ENCODE measurements around the gene RNF144B. TPM values are rescaled to one million over a fixed set of nuclear protein-coding genes. Genes with fewer than 3 reads are reported as not detected.

Gene RNF144B
- total RNA-seq, 3 donors from 2014 or later, result 24.3 to 37.0 (median 24.8) TPM

DNA sequence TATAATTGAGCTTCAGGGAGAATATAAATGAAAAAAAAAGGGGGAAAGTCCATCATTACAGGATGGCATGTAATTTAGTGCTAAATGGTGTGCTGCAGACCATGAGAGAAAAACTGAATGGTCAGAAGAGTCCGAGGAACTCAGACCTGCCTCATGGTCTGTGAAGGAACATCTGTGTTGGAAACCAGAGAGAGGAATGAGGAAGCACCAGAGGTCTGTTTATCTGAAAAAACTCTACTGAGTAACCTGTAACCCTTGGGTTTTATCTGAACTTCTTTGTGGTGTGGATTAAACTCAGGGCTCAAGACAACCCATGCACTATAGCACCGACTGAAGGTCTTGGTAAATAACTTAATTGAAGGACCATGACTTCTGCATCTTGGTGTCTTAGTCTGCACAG is 108.1 kb downstream of the RNF144B start:
- intact Hi-C loops (cut with DNase I; ENCODE audit: low total_unique reads), result no loop called here
- TF ChIP-seq, protein P1, sequence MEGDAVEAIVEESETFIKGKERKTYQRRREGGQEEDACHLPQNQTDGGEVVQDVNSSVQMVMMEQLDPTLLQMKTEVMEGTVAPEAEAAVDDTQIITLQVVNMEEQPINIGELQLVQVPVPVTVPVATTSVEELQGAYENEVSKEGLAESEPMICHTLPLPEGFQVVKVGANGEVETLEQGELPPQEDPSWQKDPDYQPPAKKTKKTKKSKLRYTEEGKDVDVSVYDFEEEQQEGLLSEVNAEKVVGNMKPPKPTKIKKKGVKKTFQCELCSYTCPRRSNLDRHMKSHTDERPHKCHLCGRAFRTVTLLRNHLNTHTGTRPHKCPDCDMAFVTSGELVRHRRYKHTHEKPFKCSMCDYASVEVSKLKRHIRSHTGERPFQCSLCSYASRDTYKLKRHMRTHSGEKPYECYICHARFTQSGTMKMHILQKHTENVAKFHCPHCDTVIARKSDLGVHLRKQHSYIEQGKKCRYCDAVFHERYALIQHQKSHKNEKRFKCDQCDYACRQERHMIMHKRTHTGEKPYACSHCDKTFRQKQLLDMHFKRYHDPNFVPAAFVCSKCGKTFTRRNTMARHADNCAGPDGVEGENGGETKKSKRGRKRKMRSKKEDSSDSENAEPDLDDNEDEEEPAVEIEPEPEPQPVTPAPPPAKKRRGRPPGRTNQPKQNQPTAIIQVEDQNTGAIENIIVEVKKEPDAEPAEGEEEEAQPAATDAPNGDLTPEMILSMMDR (IDR thresholded peaks at IDR 0.05), result no peak
- no peak for TF ChIP-seq POLR2A (IDR thresholded peaks at IDR 0.05)
- TF ChIP-seq POLR2AphosphoS5 (IDR thresholded peaks at IDR 0.05), result no peak
- DNase-seq (ENCODE audit: low spot score in 2 of 2), result no peak

DNA sequence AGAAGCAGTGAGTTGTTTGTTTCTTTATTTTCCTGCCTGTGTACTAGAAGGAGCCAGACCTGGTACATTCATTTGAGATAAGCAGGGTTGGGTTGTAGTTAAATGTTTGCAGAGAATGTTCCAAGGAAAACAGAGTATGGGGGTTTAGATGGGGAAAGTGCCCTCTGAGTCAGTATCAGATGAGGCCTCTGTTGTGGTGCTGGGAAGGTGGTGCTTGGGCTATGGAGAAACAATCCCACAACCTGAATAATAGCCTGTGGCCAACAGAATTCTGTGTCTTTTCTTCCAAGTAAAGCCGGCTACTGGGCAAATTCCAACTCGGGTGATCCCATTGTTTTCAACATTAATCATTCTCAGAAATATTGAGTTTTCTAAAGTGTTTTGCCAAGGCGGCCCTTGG is 109.3 kb downstream of the RNF144B start:
- intact Hi-C loops (cut with DNase I; ENCODE audit: low total_unique reads), result no loop called here
- Histone ChIP-seq H3K36me3 (no peaks in the 10 kb centered on the region), H3K9me3 (no peaks in the 10 kb centered on the region), H3K4me3 (no peak overlapping the region), H3K4me1 (peaks cover 0 to 4% of the 10 kb centered on the region in 2 donors), H3K27me3 (no peaks in the 10 kb centered on the region), H3K27ac (peak overlapping the region in 1 of 2 donors; percentile 26)
- no peak for DNase-seq (ENCODE audit: low spot score in 2 of 2)
- TF ChIP-seq POLR2A (IDR thresholded peaks at IDR 0.05) (no peak), POLR2AphosphoS5 (IDR thresholded peaks at IDR 0.05) (no peak)
- TF ChIP-seq, protein P1 (IDR thresholded peaks at IDR 0.05), result no peak

More for the DNA sequence above, 108.1 kb downstream of the RNF144B start:
- H3K4me3 ChIP-seq, result no peak overlapping the region
- H3K27ac ChIP-seq, result no peak overlapping the region
- H3K9me3 ChIP-seq, result no peaks in the 10 kb centered on the region
- H3K4me1 ChIP-seq, result peaks cover 0 to 4% of the 10 kb centered on the region in 2 donors
- H3K27me3 ChIP-seq, result no peaks in the 10 kb centered on the region
- H3K36me3 ChIP-seq, result no peaks in the 10 kb centered on the region

DNA sequence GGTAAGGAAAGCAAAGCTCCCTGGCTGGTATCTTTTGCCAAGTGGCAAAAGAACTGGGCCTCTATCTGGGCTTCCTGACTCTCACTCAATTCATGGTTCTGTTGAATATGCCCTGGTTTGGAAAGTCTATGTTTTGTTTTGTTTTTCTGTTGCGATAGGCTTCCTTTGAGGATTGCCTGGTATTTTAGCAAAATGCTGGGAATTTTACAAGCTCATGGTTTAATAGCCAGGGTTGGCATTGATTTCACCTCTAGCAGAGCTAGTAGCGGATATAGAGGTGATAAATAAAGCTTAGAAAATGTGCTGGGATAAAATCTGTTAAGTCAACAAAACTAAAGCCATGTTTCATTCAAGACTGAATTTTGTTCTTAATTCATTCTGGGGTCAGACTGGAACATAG is 109.9 kb downstream of the RNF144B start:
- H3K27ac ChIP-seq, result peak overlapping the region in 1 of 2 donors; percentile 26
- no peaks in the 10 kb centered on the region for H3K27me3 ChIP-seq
- H3K36me3 ChIP-seq, result no peaks in the 10 kb centered on the region
- DNase-seq (ENCODE audit: low spot score in 2 of 2), result no peak
- H3K9me3 ChIP-seq, result no peaks in the 10 kb centered on the region
- intact Hi-C loops (cut with DNase I; ENCODE audit: low total_unique reads), result no loop called here
- peaks cover 0 to 4% of the 10 kb centered on the region in 2 donors for H3K4me1 ChIP-seq
- TF ChIP-seq POLR2AphosphoS5 (IDR thresholded peaks at IDR 0.05), result no peak
- TF ChIP-seq POLR2A (IDR thresholded peaks at IDR 0.05), result no peak
- TF ChIP-seq, protein P1 (IDR thresholded peaks at IDR 0.05), result no peak
- H3K4me3 ChIP-seq, result no peak overlapping the region

DNA sequence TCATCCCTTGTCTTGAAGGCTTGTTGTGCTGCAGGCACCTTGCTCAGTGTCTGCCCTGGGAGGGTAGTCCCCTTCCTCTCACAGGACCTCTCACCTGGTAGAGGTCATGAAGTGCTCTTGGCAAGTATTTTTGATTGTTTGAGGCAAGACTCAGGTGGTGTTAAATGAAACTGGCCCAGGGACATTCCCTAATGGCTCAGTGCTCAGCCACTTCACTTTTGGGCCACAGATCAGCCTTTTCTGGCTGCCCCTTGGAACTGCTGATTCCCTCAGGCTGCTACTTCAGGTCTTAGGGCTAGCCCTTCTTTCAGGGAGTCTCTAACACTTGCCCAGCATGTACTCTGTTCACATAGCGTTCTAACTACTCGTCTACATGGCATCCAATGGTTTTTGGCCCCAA is 111.3 kb downstream of the RNF144B start:
- intact Hi-C loops (cut with DNase I; ENCODE audit: low total_unique reads), result no loop called here
- Histone ChIP-seq H3K27me3 (no peaks in the 10 kb centered on the region), H3K4me1 (peaks cover 0 to 4% of the 10 kb centered on the region in 2 donors), H3K27ac (no peak overlapping the region), H3K36me3 (no peaks in the 10 kb centered on the region), H3K9me3 (no peaks in the 10 kb centered on the region), H3K4me3 (no peak overlapping the region)
- no peak for TF ChIP-seq POLR2AphosphoS5 (IDR thresholded peaks at IDR 0.05)
- no peak for DNase-seq (ENCODE audit: low spot score in 2 of 2)

DNA sequence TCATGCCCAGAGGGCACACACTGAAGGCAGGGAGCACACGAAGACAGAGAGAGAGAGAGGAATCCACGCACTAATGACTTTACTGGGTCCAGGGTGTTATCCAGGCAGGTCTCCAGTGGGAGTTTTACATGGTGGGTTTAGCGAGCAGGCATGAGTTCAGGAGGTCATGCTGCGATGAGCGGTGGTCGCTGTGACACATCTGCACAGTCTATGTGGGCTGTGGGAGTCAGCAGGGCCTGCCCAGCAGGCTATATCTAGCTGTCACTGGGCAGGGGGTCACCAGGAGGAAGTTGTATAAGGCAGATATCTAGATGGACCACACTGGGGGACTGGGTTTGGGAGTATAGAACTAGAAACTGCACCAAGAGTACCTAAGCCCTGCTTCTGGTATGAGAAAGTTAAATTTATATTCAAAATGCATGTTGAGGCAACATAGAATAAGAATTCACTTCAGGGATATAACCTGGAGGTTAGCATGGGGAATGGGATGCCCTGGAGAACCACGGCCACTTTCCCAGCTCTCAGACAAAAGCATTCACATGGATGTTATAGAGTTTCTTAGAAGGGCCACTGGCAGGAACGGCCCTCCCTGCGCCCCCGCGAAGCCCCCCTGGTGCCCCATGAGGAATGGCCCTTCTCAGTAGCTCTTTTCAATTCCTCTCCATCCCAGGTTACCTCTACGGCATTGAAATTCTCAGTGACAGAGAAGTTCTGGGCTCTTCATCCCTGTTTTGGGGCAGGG is 113.9 kb downstream of the RNF144B start:
- Histone ChIP-seq H3K9me3 (no peaks in the 10 kb centered on the region), H3K27ac (peak overlapping the region in 1 of 2 donors; percentile 40), H3K4me3 (no peak overlapping the region), H3K4me1 (no peaks in the 10 kb centered on the region), H3K27me3 (no peaks in the 10 kb centered on the region), H3K36me3 (no peaks in the 10 kb centered on the region)
- intact Hi-C loops (cut with DNase I; ENCODE audit: low total_unique reads), result loop anchor here (5.0 kb wide), 1 partner anchor 174 kb away; no protein-coding TSS in a partner anchor
- DNase-seq (ENCODE audit: low spot score in 2 of 2), result no peak
- TF ChIP-seq POLR2A (IDR thresholded peaks at IDR 0.05), result no peak
- TF ChIP-seq, protein P1 (IDR thresholded peaks at IDR 0.05), result no peak
- TF ChIP-seq POLR2AphosphoS5 (IDR thresholded peaks at IDR 0.05), result no peak
